Astrocyte of the spinal cord (primary cell): ENCODE data around the gene PPIG.
"Not testable (repeated sequence)": the region's sequence is repeated elsewhere in the genome, so short reads cannot be mapped to it uniquely, and the experiment has no call there.

Experiments used
- DNase-seq: peaks from one replicate; pipeline ENCODE4 v3.0.0; 2011; ENCODE audit warnings: low read depth, low spot score
- H3K4me3 ChIP-seq: 2 replicates; pipeline ENCODE4 v1.5.1; 2011; ENCODE audit warnings: low read depth, mild to moderate bottlenecking, low read length, moderate library complexity
- in situ Hi-C: cut with HindIII; loops from 2 replicates; pipeline ENCODE4 v1.10.0; 2017; ENCODE audit warnings: low sequenced_read_pairs
- TF ChIP-seq, protein P1 (sequence below): IDR thresholded peaks from 2 replicates; pipeline ENCODE4 v1.5.1; 2012; ENCODE audit warnings: low read depth, mild to moderate bottlenecking, low read length, inconsistent platforms

PPIG gene

DNA sequence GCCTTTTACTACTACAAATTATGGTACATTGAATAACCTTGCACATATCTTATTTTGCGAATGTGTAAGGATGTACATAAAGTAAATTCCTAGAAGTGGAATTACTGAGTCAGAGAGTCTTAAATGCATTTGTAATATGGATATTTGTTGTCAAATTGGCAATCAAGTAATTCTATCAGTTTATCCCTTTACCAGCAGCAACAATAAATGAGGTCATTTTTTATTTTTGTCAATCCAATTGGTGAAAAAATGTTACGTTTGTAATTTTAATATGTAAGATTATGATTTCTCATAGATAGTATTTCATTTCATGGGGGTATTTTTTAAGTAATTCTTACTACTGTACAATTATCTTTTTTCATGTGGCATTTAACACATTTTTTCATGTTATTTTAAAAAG, 14.8 kb downstream of the PPIG start:
- DNase-seq: no peak
- H3K4me3 ChIP-seq: no peak overlapping the region
- TF ChIP-seq, protein P1, sequence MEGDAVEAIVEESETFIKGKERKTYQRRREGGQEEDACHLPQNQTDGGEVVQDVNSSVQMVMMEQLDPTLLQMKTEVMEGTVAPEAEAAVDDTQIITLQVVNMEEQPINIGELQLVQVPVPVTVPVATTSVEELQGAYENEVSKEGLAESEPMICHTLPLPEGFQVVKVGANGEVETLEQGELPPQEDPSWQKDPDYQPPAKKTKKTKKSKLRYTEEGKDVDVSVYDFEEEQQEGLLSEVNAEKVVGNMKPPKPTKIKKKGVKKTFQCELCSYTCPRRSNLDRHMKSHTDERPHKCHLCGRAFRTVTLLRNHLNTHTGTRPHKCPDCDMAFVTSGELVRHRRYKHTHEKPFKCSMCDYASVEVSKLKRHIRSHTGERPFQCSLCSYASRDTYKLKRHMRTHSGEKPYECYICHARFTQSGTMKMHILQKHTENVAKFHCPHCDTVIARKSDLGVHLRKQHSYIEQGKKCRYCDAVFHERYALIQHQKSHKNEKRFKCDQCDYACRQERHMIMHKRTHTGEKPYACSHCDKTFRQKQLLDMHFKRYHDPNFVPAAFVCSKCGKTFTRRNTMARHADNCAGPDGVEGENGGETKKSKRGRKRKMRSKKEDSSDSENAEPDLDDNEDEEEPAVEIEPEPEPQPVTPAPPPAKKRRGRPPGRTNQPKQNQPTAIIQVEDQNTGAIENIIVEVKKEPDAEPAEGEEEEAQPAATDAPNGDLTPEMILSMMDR: no peak
- in situ Hi-C loops: no loop called here

GRCh38 chr2:169599568-169599967, 15.4 kb downstream of the PPIG start:
- TF ChIP-seq, protein P1: no peak
- no peak for DNase-seq
- H3K4me3 ChIP-seq: no peak overlapping the region
- in situ Hi-C loops: no loop called here

DNA sequence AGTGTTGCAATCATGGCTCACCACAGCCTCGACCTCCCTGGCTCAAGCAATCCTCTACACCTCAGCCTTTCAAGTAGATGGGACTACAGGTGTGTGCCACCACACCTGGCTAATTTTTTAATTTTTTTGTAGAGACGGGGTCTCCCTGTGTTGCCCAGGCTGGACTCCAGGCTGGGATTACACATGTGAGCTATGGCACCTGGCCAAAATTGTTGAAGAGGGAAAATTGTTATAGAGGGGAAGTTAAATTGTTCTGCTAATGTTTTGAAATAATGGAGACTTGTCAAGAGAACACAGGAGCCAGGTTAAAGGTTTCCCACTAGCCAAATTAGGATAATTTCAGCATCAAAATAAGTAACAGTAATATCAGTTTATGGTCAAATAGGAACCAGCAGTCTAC, 25.1 kb downstream of the PPIG start:
- in situ Hi-C loops: no loop called here
- DNase-seq: no peak
- H3K4me3 ChIP-seq: no peak overlapping the region
- TF ChIP-seq, protein P1: no peak

DNA sequence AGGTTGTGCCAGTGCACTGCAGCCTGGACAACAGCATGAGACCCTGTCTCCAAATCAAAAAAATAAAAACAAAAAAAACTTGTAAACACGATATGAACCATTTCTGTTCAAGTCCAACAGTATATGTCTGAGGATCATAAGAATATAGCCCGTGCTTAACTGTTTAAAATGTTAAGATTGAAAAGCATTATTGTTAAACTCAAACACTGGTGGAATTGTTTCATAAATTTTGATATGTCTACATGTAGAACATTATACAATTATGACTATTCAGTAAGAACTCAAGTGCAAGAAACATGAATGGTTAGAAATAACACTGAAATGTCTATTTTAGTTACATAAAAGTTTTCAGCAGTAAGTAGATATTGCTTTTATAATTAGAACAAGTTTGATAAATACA, 29.7 kb downstream of the PPIG start:
- in situ Hi-C loops: no loop called here
- no peak for DNase-seq
- no peak overlapping the region for H3K4me3 ChIP-seq
- TF ChIP-seq, protein P1: no peak

- in situ Hi-C loops, DNase-seq, H3K4me3 ChIP-seq: not testable (repeated sequence)
These were observed 31.8 kb downstream of the PPIG start for GRCh38 chr2:169615982-169616381.

DNA sequence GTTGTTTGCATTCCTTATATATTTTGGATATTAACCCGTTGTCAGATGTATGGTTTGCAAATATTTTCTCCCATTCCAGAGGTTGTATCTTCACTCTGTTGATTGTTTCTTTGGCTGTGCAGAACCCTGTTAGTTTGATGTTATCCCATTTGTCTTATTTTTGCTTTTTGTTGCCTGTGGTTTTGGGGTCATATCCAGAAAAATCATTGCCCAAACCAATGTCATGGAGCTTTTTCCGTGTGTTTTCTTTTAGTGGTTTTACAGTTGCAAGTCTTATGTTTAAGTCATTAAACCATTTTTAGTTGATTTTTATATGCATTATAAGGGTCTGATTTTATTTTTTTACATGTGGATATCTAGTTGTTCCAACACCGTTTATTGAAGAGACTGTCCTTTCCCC, 35.8 kb downstream of the PPIG start:
- H3K4me3 ChIP-seq: no peak overlapping the region
- in situ Hi-C loops: no loop called here
- peak; percentile 8 for DNase-seq
- TF ChIP-seq, protein P1: no peak

GRCh38 chr2:169620509-169620908, 36.4 kb downstream of the PPIG start:
- no peak overlapping the region for H3K4me3 ChIP-seq
- TF ChIP-seq, protein P1: no peak
- no peak for DNase-seq
- in situ Hi-C loops: no loop called here
